ENCODE results near the gene CLDN9. TPM values are rescaled to one million over a fixed set of nuclear protein-coding genes. Genes with fewer than 3 reads are reported as not detected.

Gene CLDN9
- total and polyA plus RNA-seq, 9 of the 15 experiments (the other 6 are each of a cell fraction or from before 2014, with no cell fraction given) = 0.12 to 0.44 (median 0.22) TPM; not detected in 4

DNA sequence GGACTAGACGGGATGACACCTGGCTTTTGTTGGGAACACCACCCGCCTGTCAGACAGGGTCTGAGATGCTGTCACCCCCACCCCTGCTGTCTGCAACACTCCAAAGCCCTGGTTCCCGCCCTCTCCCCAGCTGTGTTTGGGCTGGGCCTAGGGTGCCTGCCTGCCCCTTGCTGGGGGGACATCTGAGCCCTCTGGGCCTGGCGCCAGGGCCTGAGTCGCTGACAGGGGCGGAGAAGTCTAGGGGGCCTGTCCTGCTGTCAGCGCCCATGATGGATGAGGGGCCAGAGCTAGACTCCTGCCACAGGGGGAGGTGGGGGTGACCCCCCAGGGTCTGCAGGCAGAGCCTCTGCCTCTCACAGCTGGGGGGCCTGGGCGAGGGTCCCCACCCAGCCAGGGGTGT, 24.9 kb upstream of the CLDN9 start:
- Histone ChIP-seq H3K4me1 (replicated peaks in 1 of 2; ENCODE audit: control insufficient read depth in 2 of 2, insufficient read depth in 2 of 2, low read length in 2 of 2) (peaks cover 7 to 61% of the 10 kb centered on the region in 2 experiments), H3K4me2 (ENCODE audit: insufficient read depth, low read length) (no peak overlapping the region), H3K36me3 (ENCODE audit: control insufficient read depth, insufficient read depth, low read length) (no peaks in the 10 kb centered on the region), H3K9ac (ENCODE audit: insufficient read depth in 1 of 2, low read depth in 2 of 2, low read length in 2 of 2) (peak overlapping the region in 1 of 2 experiments; percentile 53; a peak in 2 of 4 replicates), H3K79me2 (ENCODE audit: control insufficient read depth, insufficient read depth, low read length) (no peaks in the 10 kb centered on the region), H2AFZ (ENCODE audit: low read depth, low read length) (no peak overlapping the region), H3K9me1 (ENCODE audit: control insufficient read depth, insufficient read depth, low read length) (no peaks in the 10 kb centered on the region), H3K27me3 (ENCODE audit: control insufficient read depth in 2 of 2, insufficient read depth in 2 of 2, low read length in 2 of 2) (no peaks in the 10 kb centered on the region), H3K27ac (ENCODE audit: extremely low read depth, low read depth, low read length) (no peak overlapping the region), H3K9me3 (replicated peaks; ENCODE audit: control insufficient read depth, insufficient read depth, low read depth, low read length) (no peaks in the 10 kb centered on the region), H4K20me1 (replicated peaks; ENCODE audit: control insufficient read depth, insufficient read depth, low read length) (no peaks in the 10 kb centered on the region), H3K4me3 (no peak overlapping the region)
- no peak for FAIRE-seq
- ChIA-PET POLR2A (interaction anchor here (0.8 kb wide), 1 partner anchor 20 kb away, joined by 3 read pairs; no protein-coding TSS in a partner anchor), CTCF (ENCODE audit: low intra/inter-chr PET ratio) (no interaction called here)
- WGBS (ENCODE audit: insufficient coverage, low coverage, missing lambda C conversion rate) = 28% methylated on average over 8 of the region's 8 CpGs
- ATAC-seq = no peak
- no TSS peak for BruUV-seq (replicated peaks)
- TF ChIP-seq ZBTB7A (IDR thresholded peaks at IDR 0.05; ENCODE audit: borderline replicate concordance, control insufficient read depth, low read depth, low read length) (peak; percentile 46; the same call in 1 of the 2 replicates), MEIS2 (IDR thresholded peaks at IDR 0.05; ENCODE audit: partially characterized antibody) (peak; percentile 76), MCM3 (IDR thresholded peaks at IDR 0.05) (no peak)
- TF ChIP-seq, protein P1, sequence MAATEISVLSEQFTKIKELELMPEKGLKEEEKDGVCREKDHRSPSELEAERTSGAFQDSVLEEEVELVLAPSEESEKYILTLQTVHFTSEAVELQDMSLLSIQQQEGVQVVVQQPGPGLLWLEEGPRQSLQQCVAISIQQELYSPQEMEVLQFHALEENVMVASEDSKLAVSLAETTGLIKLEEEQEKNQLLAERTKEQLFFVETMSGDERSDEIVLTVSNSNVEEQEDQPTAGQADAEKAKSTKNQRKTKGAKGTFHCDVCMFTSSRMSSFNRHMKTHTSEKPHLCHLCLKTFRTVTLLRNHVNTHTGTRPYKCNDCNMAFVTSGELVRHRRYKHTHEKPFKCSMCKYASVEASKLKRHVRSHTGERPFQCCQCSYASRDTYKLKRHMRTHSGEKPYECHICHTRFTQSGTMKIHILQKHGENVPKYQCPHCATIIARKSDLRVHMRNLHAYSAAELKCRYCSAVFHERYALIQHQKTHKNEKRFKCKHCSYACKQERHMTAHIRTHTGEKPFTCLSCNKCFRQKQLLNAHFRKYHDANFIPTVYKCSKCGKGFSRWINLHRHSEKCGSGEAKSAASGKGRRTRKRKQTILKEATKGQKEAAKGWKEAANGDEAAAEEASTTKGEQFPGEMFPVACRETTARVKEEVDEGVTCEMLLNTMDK (IDR thresholded peaks at IDR 0.05; ENCODE audit: borderline replicate concordance, insufficient read depth, low read depth, low read length, poor library complexity, severe bottlenecking) = no peak
- TF ChIP-seq, protein P2, sequence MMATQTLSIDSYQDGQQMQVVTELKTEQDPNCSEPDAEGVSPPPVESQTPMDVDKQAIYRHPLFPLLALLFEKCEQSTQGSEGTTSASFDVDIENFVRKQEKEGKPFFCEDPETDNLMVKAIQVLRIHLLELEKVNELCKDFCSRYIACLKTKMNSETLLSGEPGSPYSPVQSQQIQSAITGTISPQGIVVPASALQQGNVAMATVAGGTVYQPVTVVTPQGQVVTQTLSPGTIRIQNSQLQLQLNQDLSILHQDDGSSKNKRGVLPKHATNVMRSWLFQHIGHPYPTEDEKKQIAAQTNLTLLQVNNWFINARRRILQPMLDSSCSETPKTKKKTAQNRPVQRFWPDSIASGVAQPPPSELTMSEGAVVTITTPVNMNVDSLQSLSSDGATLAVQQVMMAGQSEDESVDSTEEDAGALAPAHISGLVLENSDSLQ (IDR thresholded peaks at IDR 0.05) = peak; percentile 79
- TF ChIP-seq, protein P3, sequence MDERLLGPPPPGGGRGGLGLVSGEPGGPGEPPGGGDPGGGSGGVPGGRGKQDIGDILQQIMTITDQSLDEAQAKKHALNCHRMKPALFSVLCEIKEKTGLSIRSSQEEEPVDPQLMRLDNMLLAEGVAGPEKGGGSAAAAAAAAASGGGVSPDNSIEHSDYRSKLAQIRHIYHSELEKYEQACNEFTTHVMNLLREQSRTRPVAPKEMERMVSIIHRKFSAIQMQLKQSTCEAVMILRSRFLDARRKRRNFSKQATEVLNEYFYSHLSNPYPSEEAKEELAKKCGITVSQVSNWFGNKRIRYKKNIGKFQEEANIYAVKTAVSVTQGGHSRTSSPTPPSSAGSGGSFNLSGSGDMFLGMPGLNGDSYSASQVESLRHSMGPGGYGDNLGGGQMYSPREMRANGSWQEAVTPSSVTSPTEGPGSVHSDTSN (CRISPR knock-in tag; IDR thresholded peaks at IDR 0.05; ENCODE audit: low read depth) = no peak
- TF ChIP-seq, protein P3 (tag; conservative IDR thresholded peaks at IDR 0.05; ENCODE audit: low read depth) = peak; percentile 85
- no peak for DNase-seq (ENCODE audit: extremely low read depth in 1 of 4, low spot score in 3 of 4)
- intact Hi-C loops (cut with micrococcal nuclease) = no loop called here
- in situ Hi-C loops (cut with MboI) = no loop called here
